ENCODE results near the gene UFC1. TPM values are rescaled to one million over a fixed set of nuclear protein-coding genes. Genes with fewer than 3 reads are reported as not detected.

UFC1 gene
- total RNA-seq, 2 experiments from 2014 or later = 89.9 to 92.8 TPM

- H3K4me1 Mint-ChIP-seq = peaks cover 55% of the 10 kb centered on the region
- peak overlapping the region; percentile 9 for H3K27ac Mint-ChIP-seq
- no peaks in the 10 kb centered on the region for H3K9me3 Mint-ChIP-seq
- H3K36me3 Mint-ChIP-seq = peaks cover 49% of the 10 kb centered on the region
- no peaks in the 10 kb centered on the region for H3K27me3 Mint-ChIP-seq
- no peak for DNase-seq
- H3K4me3 Mint-ChIP-seq = no peak overlapping the region
Observed at GRCh38 chr1:161128591-161129420, 25.0 kb upstream of the UFC1 start.

- H3K4me3 Mint-ChIP-seq = no peak overlapping the region
- H3K4me1 Mint-ChIP-seq = peaks cover 58% of the 10 kb centered on the region
- no peaks in the 10 kb centered on the region for H3K27me3 Mint-ChIP-seq
- no peaks in the 10 kb centered on the region for H3K9me3 Mint-ChIP-seq
- peak overlapping the region; percentile 67 for H3K27ac Mint-ChIP-seq
- no peak for DNase-seq
- peaks cover 49% of the 10 kb centered on the region for H3K36me3 Mint-ChIP-seq
Observed at GRCh38 chr1:161130266-161130665, 23.5 kb upstream of the UFC1 start.

- Mint-ChIP-seq H3K27ac (no peak overlapping the region), H3K36me3 (peaks cover 41% of the 10 kb centered on the region), H3K27me3 (no peaks in the 10 kb centered on the region), H3K4me3 (no peak overlapping the region), H3K4me1 (peaks cover 55% of the 10 kb centered on the region), H3K9me3 (no peaks in the 10 kb centered on the region)
- no peak for DNase-seq
Observed at GRCh38 chr1:161131523-161132409, 22.0 kb upstream of the UFC1 start.

GRCh38 chr1:161132410-161133219 lies 21.2 kb upstream of the UFC1 start, which contains the start of gene DEDD:
DEDD (minus strand) TSS chr1:161132667; CDS start chr1:161124462, 8,205 bp downstream.
- Mint-ChIP-seq H3K27ac (no peak within 1 kb of the TSS), H3K4me1 (peaks cover 50% of the 10 kb centered on the region), H3K9me3 (no peaks in the 10 kb centered on the region), H3K36me3 (peaks cover 34% of the 10 kb centered on the region), H3K27me3 (no peaks in the 10 kb centered on the region), H3K4me3 (no peak within 1 kb of the TSS)
- DNase-seq = peak; percentile 90

DNA sequence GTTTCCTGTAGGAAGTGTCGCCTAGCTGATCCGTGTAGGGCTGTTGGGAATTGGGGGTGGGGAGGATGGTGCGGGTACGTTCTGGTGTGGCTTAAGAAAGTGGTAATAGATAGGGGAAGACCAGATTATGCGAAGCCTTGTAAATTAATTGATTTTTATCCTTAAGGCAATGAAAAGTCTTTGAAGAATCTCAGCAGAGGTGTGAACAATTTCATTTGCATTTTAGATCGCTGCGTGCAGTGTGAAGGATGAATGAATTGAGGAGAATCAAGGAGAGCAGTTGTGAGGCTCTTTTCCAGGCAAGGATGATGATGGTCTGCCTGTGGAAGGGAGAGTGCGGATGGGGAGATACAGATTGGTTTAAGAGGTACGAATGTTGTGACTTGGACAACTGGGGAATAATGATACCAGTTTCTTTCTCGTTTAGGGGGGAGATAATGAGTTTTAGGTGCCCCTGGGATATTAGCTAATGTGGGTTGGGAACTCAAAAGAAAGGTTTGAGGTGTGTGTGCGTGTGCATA lies 20.5 kb upstream of the UFC1 start:
- Mint-ChIP-seq H3K27me3 (no peaks in the 10 kb centered on the region), H3K9me3 (no peaks in the 10 kb centered on the region)

DNA sequence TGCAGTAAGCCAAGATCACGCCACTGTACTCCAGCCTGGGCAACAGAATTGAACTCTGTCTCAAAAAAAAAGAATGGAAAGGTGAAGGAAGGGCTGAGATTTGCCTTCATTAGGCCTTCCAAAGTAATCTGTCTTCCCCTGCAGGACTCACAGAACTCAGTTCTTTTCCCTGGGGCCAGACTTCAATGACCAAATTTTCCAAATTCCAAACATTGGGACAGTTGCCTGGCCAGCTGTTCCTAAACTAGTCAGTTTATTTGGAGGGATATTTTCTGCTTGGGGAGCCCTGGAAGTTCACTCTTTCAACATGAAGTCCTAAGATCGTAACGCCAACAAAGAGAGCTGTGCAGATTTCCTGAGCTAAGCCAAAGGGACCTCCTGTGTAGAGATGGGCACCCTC lies 15.9 kb upstream of the UFC1 start:
- Mint-ChIP-seq H3K36me3 (peaks cover 5% of the 10 kb centered on the region), H3K9me3 (no peaks in the 10 kb centered on the region), H3K4me1 (peaks cover 7% of the 10 kb centered on the region), H3K27ac (no peak overlapping the region), H3K27me3 (no peaks in the 10 kb centered on the region), H3K4me3 (no peak overlapping the region)
- no peak for DNase-seq

More for the DNA sequence above, 20.5 kb upstream of the UFC1 start:
- Mint-ChIP-seq H3K4me1 (peaks cover 44% of the 10 kb centered on the region), H3K36me3 (peaks cover 27% of the 10 kb centered on the region), H3K4me3 (no peak overlapping the region), H3K27ac (no peak overlapping the region)
- DNase-seq = no peak

- Mint-ChIP-seq H3K4me3 (no peak overlapping the region), H3K27ac (no peak overlapping the region), H3K9me3 (no peaks in the 10 kb centered on the region), H3K36me3 (peaks cover 5% of the 10 kb centered on the region), H3K4me1 (peaks cover 7% of the 10 kb centered on the region), H3K27me3 (no peaks in the 10 kb centered on the region)
- no peak for DNase-seq
Observed at GRCh38 chr1:161138431-161138830, 15.3 kb upstream of the UFC1 start.

- DNase-seq = no peak
- Mint-ChIP-seq H3K4me1 (peaks cover 7% of the 10 kb centered on the region), H3K27ac (no peak overlapping the region), H3K4me3 (no peak overlapping the region), H3K9me3 (no peaks in the 10 kb centered on the region), H3K27me3 (no peaks in the 10 kb centered on the region), H3K36me3 (peaks cover 5% of the 10 kb centered on the region)
Observed at GRCh38 chr1:161139766-161140165, 14.0 kb upstream of the UFC1 start.

DNA sequence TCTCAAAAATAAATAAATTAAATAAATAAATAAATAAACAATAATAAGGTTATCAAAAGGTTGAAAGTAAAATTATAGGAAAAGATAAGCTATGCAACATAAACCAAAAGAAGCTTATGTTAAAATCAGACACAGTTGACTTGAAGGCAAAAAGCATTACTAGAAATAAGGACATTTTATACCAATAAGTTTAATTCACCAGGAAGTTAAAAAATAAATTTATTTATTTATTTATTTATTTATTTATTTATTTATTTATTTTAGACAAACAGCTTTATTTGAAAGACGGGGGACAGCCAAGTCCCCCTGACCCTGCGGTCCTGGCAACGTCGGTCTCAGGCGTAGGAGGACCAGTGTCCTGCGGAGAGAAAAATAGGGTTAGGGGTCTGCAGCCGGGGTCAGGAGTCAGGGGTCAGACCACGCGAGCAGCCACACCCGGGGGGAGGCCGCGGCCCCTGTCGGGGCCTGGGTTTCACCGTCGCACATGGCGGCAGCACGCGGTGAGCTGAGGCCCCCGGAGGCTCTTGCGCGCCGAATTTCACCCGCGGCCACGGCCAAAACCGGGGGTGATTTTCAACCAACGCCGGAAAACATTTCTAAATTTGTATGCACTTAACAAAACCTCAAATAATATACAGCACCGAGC lies 12.9 kb upstream of the UFC1 start:
- Mint-ChIP-seq H3K9me3 (no peaks in the 10 kb centered on the region), H3K4me3 (no peak overlapping the region), H3K36me3 (peaks cover under 1% of the 10 kb centered on the region), H3K27ac (no peak overlapping the region), H3K27me3 (no peaks in the 10 kb centered on the region), H3K4me1 (peaks cover 2% of the 10 kb centered on the region)
- no peak for DNase-seq

DNA sequence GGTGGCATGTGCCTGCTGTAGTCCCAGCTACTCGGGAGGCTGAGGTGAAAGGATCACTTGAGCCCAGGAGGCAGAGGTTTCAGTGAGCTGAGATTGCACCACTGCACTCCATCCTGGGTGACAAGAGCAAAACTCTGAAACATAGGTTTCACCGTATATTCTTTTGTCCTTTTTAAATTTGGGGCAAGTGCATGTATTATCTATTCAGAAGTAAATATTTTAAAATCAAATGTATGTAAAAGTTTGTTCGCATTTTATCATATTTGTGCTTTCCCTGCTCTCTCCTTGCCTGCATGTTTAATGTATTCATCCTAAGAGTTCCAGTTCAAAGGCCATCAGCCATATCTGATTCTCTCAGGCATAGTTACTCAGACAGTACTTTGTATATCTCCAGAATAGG lies 7.9 kb upstream of the UFC1 start:
- Mint-ChIP-seq H3K27me3 (no peaks in the 10 kb centered on the region), H3K9me3 (no peaks in the 10 kb centered on the region), H3K36me3 (no peaks in the 10 kb centered on the region), H3K4me1 (no peaks in the 10 kb centered on the region), H3K4me3 (no peak overlapping the region), H3K27ac (no peak overlapping the region)
- no peak for DNase-seq

DNA sequence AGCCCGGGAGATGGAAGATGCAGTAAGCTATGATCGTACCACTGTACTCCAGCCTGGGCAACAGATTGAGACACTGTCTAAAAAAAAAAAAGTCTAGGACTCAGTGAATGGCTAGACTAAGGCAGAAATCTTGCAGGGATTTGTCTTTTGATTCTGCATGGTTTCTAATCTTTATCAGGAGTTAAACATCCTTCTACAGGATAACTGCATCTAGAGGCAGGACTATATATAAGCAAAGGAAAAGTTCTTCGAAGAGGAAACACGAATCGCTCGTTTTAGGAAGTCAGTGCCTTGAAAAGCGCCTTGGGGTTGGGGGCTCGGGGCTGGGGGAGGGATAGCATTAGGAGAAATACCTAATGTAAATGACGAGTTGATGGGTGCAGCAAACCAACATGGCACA lies 602 bp upstream of the UFC1 start:
- Mint-ChIP-seq H3K9me3 (no peaks in the 10 kb centered on the region), H3K36me3 (peaks cover 9% of the 10 kb centered on the region), H3K27ac (peak overlapping the region; percentile 85), H3K4me1 (peaks cover 10% of the 10 kb centered on the region), H3K27me3 (no peaks in the 10 kb centered on the region), H3K4me3 (peak overlapping the region; percentile 94)
- no peak for DNase-seq

- Mint-ChIP-seq H3K9me3 (no peaks in the 10 kb centered on the region), H3K4me3 (no peak overlapping the region), H3K27ac (no peak overlapping the region), H3K27me3 (no peaks in the 10 kb centered on the region), H3K4me1 (peaks cover 39% of the 10 kb centered on the region), H3K36me3 (peaks cover 11% of the 10 kb centered on the region)
- no peak for DNase-seq
Observed at GRCh38 chr1:161157867-161158266, 4.1 kb downstream of the UFC1 start.

DNA sequence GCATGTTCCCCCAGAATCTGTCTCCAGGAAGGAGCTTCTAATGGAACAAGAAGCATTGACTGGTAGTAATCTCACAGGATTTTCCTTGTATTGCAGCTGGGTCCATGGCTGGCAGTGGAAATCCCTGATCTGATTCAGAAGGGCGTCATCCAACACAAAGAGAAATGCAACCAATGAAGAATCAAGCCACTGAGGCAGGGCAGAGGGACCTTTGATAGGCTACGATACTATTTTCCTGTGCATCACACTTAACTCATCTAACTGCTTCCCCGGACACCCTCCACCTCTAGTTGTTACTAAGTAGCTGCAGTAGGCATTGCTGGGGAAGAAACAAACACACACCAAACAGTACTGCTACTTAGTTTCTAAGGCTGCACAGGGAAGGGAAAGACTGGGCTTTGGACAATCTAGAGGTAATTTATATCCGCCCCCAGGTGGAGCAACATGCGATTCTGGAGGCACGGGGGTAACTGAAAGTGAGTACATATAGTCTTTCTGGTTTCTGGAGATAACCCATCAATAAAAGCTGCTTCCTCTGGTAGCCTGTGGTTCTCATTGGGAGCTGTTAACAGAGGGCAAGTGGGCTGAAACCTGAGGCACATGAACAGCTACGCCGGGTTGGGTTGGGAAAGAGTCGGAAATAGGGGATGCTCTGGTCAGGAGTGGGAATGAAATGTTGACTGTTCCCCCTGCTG lies 4.7 kb downstream of the UFC1 start:
- no peak for DNase-seq
- Mint-ChIP-seq H3K4me1 (peaks cover 40% of the 10 kb centered on the region), H3K27ac (peak overlapping the region; percentile 86), H3K4me3 (peak overlapping the region; percentile 84), H3K36me3 (peaks cover 16% of the 10 kb centered on the region), H3K9me3 (no peaks in the 10 kb centered on the region), H3K27me3 (no peaks in the 10 kb centered on the region)
